NT2/D1 (cell line): ENCODE results near the gene PPP1R3A.

Experiments
- DNase-seq: peaks from one replicate; pipeline ENCODE4 v3.0.0-alpha.2; 2011; ENCODE audit warnings: low read depth, low spot score
- H3K27me3 ChIP-seq: 2 replicates; pipeline ENCODE4 v1.6.0; 2011; ENCODE audit warnings: mild to moderate bottlenecking; ENCODE audit not compliant: insufficient read length, insufficient read depth
- H3K36me3 ChIP-seq: 2 replicates; pipeline ENCODE4 v1.6.1; 2011; ENCODE audit warnings: mild to moderate bottlenecking, low read length, mixed read lengths; ENCODE audit not compliant: insufficient read depth, insufficient read length
- H3K4me1 ChIP-seq: 2 replicates; pipeline ENCODE4 v1.5.1; 2011; ENCODE audit not compliant: insufficient read depth, insufficient read length
- H3K4me3 ChIP-seq: 2 replicates; pipeline ENCODE4 v1.5.1; 2011; ENCODE audit warnings: low read depth; ENCODE audit not compliant: insufficient read length
- H3K9ac ChIP-seq: 2 replicates; pipeline ENCODE4 v1.6.0; 2011; ENCODE audit warnings: low read depth; ENCODE audit not compliant: insufficient read length
- H3K9me3 ChIP-seq: 2 replicates; pipeline ENCODE4 v1.5.1; 2011; ENCODE audit warnings: mild to moderate bottlenecking, low read length; ENCODE audit not compliant: insufficient read depth
- SUZ12 ChIP-seq: IDR thresholded peaks from 2 replicates; pipeline ENCODE4 v1.6.1; 2011; ENCODE audit not compliant: insufficient read length, insufficient read depth; ENCODE audit errors: extremely low read depth
- YY1 ChIP-seq: IDR thresholded peaks from 2 replicates; pipeline ENCODE4 v1.6.1; 2011; ENCODE audit not compliant: insufficient read length, insufficient read depth
- ZNF274 ChIP-seq: IDR thresholded peaks from 2 replicates; pipeline ENCODE4 v1.6.1; 2011; ENCODE audit warnings: mild to moderate bottlenecking, low read depth, low read length

The PPP1R3A gene

DNA sequence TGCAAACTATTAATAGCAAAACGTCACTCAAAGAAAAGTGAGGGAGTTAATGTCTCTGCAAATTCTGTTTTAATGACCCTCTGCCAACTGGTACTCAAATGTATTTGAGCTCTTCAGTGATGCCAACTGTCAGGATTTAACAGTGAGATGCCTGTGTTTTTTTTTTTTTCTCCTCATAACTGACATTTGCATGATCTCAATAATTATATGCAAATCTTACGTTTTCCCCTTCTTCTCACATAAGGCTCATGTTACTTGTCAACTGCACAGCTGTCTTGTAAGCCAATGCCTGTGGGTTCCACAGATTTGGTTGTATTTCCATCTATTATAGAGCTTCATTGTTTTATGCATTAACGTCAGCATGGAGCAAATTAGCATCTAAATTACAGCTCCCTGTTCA is 38.2 kb downstream of the PPP1R3A start:
- H3K27me3 ChIP-seq, result no peaks in the 10 kb centered on the region
- no peak for DNase-seq
- no peaks in the 10 kb centered on the region for H3K4me1 ChIP-seq
- TF ChIP-seq ZNF274, result no peak
- no peak for TF ChIP-seq YY1
- no peak for TF ChIP-seq SUZ12
- H3K4me3 ChIP-seq, result no peak overlapping the region
- no peaks in the 10 kb centered on the region for H3K9me3 ChIP-seq
- no peaks in the 10 kb centered on the region for H3K36me3 ChIP-seq
- H3K9ac ChIP-seq, result no peak overlapping the region

DNA sequence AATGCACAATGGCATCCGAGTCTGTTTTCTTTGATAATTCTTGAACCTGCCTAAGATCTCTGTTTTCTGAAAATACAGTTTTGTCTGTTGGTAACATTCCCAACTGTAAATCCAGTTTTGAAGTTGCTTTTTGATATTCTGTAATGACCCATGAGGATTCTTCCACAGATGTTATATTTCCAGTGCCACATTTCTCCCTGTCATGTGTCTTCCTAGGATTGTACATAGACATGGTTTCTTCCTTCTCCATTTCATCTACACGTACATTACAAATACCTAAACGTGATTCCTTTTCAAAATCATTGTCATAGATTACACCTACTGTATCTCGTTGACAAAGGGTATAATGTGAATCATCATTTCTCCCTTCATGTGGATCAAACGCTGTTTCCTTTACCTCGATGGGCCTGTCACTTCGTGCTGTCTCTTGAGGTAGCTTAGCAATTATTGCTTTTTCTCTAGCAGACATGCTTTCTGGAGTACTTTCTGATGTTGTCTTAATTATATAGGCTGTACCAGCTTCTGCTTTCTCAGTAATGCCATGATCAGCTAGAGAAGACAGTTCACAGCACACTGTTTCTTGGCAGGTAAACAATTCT is 40.3 kb downstream of the PPP1R3A start:
- no peak overlapping the region for H3K4me3 ChIP-seq
- no peak for DNase-seq
- H3K27me3 ChIP-seq, result no peaks in the 10 kb centered on the region

DNA sequence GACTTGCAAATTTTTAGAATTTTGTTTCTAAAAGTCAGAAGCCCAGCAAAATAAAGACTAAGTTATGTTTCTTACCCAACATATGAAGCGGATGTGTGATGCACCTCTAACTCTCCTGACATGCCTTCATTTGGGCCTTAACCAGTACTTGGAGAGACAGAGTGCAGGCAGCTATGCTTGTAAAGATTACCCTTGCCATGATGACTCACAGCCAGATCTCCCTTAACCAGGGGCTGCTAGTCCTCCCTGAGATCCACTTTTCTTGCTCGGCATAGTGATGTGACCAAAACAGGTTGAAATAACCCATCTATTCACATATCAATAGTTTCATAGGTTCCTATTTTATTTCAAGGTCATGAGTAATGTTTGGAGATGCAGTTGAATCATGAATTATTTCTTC is 43.6 kb downstream of the PPP1R3A start:
- DNase-seq, result no peak
- H3K9me3 ChIP-seq, result no peaks in the 10 kb centered on the region
- TF ChIP-seq ZNF274 (no peak), SUZ12 (no peak), YY1 (no peak)
- H3K9ac ChIP-seq, result no peak overlapping the region
- no peaks in the 10 kb centered on the region for H3K4me1 ChIP-seq
- no peaks in the 10 kb centered on the region for H3K27me3 ChIP-seq
- H3K4me3 ChIP-seq, result no peak overlapping the region
- no peaks in the 10 kb centered on the region for H3K36me3 ChIP-seq

More for the DNA sequence above, 40.3 kb downstream of the PPP1R3A start:
- H3K4me1 ChIP-seq, result no peaks in the 10 kb centered on the region
- H3K36me3 ChIP-seq, result no peaks in the 10 kb centered on the region
- TF ChIP-seq YY1, result no peak
- H3K9ac ChIP-seq, result no peak overlapping the region
- no peaks in the 10 kb centered on the region for H3K9me3 ChIP-seq

DNA sequence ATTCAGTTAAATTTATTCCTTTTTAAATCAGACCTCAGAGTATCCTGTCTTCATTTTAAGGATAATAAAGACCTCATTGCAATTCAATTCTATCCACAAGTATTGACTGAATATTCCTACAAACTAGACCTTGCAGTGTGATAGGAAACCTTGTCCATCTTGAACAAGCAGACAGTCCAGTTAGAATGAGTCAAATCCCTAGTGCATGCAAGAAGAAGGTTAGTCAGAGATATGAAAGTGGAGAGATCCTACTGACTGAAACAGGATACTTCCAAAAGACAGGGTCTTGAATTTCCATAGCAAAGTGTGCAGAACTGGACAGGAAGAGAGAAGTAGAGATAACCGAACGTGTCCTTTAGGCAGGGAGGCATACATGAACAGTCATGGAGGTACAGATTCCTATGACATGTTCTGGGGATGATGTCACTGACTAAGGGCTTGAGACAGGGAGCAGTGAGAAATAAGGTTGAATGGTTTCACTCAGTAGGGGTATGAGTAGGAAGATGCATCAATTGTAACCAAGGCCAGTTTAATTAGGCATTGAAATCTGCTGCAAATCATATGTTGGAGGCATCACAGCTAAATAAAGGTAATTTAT is 45.2 kb downstream of the PPP1R3A start:
- no peak for DNase-seq
- Histone ChIP-seq H3K4me3 (no peak overlapping the region), H3K4me1 (no peaks in the 10 kb centered on the region), H3K9me3 (no peaks in the 10 kb centered on the region), H3K9ac (no peak overlapping the region), H3K36me3 (no peaks in the 10 kb centered on the region), H3K27me3 (no peaks in the 10 kb centered on the region)
- TF ChIP-seq SUZ12 (no peak), ZNF274 (no peak), YY1 (no peak)

DNA sequence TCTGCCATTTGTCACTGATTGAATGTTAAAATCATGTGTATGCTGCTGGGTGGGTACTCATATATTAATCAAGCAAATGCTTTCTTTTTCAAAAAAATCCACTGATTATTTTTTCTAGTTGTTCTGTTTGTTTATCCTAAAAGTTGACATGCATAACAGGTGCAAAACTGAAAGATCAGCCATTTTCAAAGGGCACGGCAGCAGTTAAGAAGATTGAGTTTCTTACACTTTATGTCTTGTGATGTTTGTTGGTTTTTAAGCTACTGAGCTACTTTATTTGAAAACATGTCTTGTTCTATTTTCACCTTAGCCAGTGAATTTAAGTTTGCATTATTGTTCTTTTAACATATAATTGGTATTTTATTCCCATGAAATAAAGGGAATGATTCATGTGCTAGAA is 45.8 kb downstream of the PPP1R3A start:
- Histone ChIP-seq H3K9ac (no peak overlapping the region), H3K4me1 (no peaks in the 10 kb centered on the region), H3K27me3 (no peaks in the 10 kb centered on the region), H3K36me3 (no peaks in the 10 kb centered on the region), H3K4me3 (no peak overlapping the region), H3K9me3 (no peaks in the 10 kb centered on the region)
- DNase-seq, result no peak
- no peak for TF ChIP-seq ZNF274
- TF ChIP-seq YY1, result no peak
- no peak for TF ChIP-seq SUZ12

DNA sequence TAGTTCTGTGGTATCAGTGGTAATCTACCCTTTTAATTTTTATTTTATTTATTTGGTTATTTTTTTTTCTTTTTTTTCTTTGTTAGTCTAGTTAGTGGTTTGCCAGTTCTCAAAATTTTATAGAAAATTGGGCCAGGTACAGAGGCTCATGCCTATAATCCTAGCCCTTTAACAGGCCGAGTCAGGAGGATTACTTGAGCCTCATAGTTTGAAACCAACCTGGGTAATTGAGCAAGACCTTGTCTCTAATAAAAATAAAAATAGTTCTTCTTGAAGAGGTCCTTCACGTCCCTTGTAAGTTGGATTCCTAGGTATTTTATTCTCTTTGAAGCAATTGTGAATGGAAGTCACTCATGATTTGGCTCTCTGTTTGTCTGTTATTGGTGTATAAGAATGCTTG is 51.5 kb downstream of the PPP1R3A start:
- TF ChIP-seq ZNF274 (no peak), SUZ12 (no peak), YY1 (no peak)
- Histone ChIP-seq H3K9ac (no peak overlapping the region), H3K4me3 (no peak overlapping the region), H3K9me3 (no peaks in the 10 kb centered on the region), H3K27me3 (no peaks in the 10 kb centered on the region), H3K4me1 (no peaks in the 10 kb centered on the region), H3K36me3 (no peaks in the 10 kb centered on the region)
- DNase-seq, result no peak

DNA sequence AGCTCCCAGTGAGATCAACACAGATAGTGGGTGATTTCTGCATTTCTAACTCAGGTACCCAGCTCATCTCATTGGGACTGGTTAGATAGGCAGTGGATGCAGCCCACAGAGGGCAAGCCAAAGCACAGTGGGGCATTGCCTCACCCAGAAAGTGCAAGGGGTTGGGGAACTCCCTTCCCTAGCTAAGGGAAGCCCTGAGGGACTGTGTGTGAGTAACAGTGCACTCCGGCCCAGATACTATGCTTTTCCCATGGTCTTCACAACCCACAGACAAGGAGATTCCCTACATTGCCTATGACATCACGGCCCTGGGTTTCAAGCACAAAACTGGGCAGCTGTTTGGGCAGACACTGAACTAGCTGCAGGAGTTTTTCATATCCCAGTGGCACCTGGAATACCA is 62.8 kb downstream of the PPP1R3A start:
- Histone ChIP-seq H3K4me3 (no peak overlapping the region), H3K27me3 (no peaks in the 10 kb centered on the region), H3K9me3 (no peaks in the 10 kb centered on the region), H3K9ac (no peak overlapping the region), H3K36me3 (no peaks in the 10 kb centered on the region), H3K4me1 (no peaks in the 10 kb centered on the region)
- DNase-seq, result no peak
- TF ChIP-seq SUZ12, result no peak
- no peak for TF ChIP-seq YY1
- no peak for TF ChIP-seq ZNF274
